GM21529 (cell line): Measurements from ENCODE around the gene HSPB9.

Experiments used
- ATAC-seq: cut with Tn5 transposase; IDR thresholded peaks from one replicate; pipeline ENCODE4 v1.9.1; 2021; ENCODE audit not compliant: unreplicated experiment

HSPB9 gene, protein sequence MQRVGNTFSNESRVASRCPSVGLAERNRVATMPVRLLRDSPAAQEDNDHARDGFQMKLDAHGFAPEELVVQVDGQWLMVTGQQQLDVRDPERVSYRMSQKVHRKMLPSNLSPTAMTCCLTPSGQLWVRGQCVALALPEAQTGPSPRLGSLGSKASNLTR

DNA sequence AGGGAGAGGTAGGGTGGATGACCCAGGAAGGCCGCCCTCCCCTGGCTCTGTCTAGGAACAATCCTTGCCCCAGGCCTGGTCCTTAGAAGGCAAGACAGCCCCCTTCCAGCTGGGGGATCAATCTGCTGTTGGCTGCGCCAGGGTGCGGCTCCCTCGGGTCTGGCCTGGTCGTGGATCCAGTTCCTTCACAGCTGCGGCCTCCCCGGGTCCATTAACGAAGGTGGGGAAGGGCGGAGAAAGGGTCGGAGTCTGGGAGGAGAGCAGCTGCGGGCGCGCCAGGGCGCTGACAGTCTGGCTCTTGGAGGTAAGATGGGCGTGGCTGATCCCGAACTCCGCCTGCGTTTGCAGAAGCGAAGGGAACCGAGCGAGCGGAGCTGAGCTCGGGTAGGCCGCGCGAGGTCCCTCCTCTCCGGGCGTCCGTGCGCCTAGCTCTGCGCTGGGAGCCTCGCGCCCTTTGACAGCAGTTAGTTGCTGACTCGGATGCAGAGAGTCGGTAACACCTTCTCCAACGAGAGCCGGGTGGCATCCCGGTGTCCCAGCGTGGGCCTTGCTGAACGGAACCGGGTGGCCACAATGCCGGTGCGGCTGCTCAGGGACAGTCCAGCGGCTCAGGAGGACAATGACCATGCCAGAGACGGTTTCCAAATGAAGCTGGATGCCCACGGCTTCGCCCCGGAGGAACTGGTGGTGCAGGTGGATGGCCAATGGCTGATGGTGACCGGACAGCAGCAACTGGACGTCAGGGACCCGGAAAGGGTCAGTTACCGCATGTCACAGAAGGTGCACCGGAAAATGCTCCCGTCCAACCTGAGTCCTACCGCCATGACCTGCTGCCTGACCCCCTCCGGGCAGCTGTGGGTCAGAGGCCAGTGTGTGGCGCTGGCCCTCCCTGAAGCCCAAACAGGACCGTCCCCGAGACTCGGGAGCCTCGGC lies at the start of gene HSPB9:
Gene HSPB9, plus strand, starts transcription at position 434 of the 933 bp plus-strand sequence. Its CDS starts 47 bp downstream, at position 481.
- ATAC-seq, result no peak

DNA sequence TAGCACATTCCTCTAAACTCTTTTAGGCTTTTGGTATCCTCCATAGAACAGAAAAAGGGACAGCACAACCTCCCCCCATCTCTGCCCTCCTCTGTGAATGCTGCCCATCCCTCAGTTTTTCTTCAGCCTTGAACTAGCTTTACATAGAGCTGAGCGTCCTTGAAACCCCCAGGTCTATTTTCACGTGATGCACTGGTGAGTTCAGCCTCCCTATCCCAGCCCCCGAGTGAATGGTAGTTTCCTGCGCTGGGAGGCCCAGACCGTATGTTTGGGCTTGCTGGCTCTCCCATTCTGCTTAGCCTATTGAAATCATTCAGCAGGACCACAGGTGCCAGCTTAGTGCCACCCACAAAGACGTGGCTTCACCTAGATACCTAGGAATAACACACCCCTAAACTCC lies 46.8 kb upstream of the HSPB9 start:
- ATAC-seq, result no peak

DNA sequence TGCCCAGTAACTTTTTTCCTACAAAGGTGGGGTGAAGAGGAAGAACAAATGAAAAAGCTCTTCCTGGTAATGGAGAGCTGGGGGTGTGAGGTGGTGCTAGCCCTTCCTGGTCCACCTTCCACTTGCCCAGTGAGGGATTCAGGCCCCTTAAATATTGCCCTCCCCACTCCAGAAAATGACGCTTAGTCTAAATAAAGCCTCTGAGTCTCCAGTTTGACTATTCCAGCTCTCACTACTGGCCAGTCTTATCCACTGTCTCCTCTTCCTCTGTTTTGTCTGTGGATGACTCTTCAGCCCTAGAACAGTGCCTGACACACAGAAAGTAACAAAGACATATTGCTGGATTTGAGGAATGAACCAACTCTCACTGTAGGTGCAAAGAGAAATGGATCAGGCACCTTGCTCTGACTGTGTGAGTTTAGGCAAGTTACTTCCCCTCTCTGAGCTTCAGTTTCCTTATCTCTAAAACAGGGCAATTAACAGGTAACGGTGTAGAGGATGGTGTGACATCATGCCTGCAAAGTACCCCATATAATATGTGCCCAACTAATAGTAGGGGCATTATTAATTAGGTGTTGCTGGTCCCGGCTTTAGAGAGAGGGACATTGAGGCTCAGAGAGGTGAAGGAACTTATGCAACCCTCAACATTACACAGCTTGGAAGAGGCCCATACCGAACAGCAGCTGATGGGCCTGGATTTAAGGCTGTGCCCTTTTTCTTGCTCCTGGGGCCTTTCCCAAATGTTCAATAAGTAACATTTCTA lies 45.6 kb upstream of the HSPB9 start:
- ATAC-seq, result no peak

DNA sequence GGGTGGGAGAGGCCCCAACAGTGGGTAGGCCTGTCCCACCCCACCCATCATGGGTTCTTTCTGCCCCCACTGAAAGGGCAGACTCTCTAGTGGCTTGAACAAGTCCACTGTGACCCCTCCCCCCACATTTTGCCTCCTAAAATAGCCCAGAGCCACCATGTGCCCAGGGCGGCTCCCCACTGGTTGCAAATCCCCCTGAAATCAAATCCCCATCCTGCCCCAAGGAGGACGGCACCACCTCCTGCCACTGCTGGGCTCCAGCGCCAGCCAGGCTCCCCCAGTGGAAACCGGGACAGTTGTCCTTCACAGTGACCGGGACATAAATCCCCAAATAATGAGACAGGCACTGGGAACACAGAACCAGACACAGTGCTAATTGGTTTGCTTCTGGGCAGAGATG lies 44.8 kb upstream of the HSPB9 start:
- ATAC-seq, result no peak

DNA sequence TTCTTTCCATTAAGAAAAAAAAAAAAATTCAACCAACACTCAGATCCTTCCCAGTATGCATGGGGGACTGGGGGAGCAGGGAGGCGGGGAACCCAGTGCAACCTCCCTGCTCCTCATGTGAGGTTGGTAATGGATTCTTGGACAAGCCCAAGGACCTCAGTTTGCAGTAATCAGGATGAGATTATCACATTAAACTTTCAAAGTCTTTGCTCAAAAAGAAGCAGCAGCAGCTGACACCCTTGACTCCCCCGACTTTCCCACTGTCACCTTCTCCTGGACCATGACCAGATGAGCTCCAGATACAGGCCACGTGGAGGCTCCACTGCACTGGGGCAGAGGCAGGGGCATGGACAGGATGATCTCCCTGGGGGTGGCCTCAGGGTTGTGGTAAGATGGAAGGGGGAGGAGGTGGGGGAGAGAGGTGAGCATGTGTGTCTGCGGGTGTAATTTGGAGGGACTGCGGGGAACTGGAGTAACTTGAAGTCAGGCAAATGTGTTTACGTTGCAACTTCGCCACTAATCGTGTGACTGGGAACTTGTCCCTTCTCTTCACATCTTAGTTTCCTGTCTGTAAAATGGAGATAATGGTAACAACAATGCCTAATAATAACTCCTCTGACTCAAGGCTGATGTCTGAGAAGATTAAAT lies 44.1 kb upstream of the HSPB9 start:
- no peak for ATAC-seq

DNA sequence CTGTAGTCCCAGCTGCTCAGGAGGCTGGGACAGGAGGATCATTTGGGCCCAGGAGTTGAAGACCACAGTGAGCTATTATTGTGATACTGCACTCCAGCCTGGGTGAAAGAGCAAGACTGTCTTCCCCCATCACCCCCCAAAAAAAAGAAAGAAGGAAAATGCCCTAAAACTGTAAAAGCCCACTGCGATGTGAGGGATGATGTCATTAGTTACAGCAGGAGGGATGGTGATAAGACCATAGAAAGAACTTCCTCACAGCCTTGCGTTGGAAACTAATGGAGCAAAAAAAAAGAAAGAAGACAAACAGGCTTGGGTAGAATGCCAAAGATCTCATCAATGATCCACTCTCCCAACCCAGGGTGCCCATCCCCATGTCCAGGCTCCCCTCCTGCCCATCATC lies 43.1 kb upstream of the HSPB9 start:
- ATAC-seq, result no peak

DNA sequence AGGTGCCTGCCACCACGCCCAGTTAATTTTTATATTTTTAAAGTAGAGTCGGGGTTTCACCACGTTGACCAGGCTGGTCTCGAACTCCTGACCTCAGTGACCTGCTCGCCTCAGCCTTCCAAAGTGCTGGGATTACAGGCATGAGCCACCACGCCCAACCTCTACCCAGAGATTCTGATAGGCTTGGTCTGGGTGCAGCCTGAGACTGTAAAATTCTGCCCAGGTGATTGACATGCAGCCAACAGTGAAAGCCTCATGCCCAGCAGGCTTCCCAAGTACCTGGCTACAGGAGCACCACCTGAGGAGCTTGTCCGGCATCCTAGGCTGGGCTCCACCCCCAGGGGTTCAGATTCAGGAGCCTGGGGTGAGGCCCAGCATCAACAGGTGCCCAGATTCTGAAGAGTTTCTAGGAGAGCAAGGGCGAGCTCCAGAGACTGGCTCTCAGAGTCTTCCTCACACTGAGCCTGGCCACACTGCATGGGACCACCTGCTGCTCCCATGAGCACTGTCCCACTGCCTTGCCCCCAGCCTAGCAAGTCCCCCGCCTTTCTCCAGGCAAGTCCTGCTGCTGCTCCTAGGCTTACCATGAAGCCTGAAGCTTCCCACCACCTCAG lies 41.0 kb upstream of the HSPB9 start:
- ATAC-seq, result no peak

DNA sequence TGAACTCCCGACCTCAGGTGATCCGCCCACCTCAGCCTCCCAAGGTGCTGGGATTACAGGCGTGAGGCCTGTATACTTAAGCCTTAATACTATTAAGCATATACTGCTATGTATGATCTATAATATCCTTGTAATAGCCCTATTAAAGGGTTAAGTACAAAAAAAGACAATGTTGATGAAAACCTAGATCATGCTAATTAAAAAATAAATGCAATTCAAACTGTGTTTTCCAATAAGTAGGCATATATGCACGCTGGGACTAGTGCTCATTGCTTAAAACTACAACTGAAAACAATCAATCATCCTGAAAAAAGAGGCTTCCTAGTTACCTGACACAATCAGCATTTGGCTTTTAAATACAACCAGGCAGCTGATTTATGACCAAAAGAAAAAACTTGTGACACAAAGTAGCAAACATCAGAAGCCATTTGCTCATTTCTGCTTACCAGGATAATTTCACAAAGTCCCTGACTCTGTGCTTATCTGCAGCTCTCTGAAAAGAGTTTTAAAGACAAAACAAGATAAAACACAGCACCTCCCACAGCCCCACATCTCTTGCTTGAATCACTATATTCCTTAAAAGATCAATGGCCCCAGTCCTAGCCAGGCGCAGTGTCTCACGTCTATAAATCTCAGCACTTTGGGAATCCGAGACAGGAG lies 35.4 kb upstream of the HSPB9 start:
- no peak for ATAC-seq

DNA sequence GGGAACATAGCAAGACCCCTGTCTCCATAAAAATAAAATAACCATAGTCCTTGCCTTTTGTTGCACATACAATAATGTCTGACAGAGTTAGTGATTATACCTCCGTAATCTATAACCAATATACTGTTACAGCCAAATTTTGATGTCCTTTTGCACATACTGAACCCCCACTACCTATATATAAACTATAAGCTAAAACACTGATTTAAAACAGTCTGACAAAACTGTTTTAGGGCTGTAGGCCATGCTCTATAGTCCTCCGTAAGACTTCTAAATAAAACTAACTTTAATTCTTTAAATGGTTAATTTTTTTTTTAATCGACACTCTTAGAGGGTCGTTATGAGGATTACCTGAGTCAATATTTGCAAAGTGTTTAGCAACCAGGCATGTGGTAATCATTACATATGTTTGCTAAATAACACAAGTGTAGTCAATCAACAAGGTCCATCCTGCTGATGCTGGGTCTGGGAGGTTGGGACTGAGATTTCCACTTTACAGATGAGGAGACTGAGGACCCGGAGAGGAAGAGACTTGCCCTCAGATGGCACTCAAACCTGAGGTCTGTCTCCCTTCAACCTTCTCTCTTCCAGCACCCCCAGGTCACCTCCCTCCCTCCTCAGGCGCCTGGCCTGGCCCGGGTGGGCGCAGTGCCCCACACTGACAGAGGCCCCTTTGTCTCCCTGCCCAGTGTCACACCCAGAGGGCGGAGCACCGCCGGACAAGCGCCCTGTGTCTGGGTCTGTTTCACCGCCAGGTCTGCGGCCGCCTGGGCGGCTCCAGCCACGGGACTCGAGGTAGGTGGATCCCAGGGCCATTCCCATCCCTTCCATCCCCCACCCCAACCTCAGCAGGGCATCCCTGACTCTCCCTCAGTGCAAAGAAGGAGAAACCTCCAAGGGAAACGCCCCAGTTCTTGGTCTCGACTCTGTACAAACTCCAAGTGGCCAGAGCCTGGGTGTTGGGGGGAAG lies 34.6 kb upstream of the HSPB9 start:
- ATAC-seq, result no peak

DNA sequence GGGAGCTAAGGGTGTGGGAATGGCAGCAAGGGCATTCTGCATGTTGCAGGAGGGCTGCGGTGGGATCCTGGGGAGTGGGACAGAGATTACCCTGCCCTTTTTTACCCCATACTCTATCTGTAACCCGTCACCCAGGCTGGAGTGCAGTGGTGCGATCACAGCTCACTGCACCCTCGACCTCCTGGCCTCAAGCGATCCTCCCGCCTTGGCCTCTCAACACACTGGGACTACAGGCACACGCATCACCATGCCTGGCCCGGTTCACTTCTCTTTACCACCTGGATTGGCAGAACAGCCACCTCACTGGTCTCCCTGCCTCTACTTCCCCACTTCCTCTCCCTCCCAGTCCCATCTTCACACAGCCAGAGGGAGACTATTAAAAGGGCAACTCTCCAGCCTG lies 33.9 kb upstream of the HSPB9 start:
- ATAC-seq, result no peak

DNA sequence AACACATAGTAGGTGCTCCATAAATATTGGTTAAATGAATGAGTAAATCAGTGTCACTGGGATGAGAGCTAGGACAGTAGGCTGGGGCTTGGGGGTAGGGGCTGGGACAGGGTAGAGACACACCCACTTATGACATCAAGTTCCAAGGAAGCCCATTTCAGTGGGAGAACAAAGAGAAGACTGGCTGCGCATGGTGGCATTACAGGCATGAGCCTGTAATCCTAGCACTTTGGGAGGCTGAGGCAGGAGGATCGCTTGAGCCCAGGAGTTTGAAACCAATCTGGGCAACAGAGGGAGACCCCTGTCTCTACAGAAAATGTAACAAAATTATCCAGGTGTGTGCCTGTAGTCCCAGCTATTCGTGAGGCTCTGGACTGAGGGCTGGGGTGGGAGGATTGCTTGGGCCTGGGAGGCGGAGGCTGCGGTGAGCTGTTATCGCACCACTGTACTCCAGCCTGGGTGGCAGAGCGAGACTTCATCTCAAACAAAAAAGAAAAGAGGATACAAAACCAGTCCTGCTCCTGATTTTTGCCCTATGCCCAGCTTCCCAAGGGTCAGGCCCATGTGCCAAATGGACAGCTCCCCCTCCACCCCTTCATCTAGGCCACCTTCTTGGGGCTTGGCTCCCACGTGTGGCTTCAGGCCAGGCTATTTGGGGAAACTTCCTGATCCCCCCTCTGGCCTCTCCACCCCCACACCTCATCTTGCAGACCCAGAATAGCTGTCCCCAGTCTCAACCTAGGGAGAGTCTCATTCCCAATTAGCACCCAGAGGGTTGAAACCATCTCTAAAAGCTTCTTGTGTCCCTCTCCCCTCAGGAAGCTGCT lies 31.4 kb upstream of the HSPB9 start:
- ATAC-seq, result no peak

DNA sequence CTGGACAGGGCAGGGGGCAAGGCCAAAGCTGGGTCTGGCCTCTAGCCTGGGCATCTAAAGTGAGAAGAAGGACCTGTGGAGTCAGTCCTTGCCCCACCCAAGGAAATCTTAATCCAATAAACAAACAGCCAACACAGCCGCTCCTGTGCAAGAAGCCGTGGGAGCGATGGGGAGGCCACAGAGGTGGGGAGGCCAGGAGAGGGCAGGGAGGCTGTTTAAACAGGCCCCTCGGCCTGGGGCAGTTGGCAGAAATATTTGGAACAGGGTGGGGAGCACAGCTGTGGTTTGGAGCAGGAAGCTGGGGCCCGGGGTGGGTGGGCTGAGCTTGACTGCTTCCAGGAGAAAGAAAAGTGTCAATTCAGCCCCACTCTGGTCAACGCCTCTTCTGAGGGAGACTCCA lies 29.7 kb upstream of the HSPB9 start:
- ATAC-seq, result no peak

DNA sequence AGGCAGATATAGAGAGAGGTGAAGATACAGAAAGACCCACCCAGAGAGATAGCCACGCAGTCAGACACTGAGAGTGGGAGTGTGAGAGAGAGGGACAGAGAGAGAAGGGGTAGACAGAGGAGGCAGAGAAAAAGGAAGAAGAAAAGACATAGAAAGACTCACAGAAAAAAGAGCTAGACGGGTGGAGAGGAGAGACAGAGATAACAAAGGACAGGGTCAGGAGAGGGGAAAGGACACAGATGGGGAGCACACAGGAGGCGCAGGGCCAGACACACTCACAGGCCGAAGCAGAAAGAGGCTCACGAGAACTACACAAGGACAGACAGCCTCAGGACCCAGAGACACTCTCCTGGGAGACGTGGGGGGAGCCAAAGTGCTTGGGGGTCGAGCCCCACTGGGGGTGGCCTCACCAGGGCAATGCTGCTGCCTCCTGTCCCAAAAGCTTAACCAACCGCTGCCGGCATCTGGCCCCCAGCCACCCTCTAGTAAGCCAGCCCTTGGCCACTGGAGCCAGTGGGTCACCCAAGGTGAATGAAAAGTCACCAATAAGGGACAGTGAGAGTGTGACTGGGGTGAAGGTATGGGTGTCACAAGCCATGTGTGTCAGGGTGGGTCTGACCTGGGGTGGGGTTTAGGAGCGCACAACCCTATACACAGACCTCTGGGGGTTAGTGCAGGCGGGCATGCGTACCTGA lies 28.1 kb upstream of the HSPB9 start:
- no peak for ATAC-seq

DNA sequence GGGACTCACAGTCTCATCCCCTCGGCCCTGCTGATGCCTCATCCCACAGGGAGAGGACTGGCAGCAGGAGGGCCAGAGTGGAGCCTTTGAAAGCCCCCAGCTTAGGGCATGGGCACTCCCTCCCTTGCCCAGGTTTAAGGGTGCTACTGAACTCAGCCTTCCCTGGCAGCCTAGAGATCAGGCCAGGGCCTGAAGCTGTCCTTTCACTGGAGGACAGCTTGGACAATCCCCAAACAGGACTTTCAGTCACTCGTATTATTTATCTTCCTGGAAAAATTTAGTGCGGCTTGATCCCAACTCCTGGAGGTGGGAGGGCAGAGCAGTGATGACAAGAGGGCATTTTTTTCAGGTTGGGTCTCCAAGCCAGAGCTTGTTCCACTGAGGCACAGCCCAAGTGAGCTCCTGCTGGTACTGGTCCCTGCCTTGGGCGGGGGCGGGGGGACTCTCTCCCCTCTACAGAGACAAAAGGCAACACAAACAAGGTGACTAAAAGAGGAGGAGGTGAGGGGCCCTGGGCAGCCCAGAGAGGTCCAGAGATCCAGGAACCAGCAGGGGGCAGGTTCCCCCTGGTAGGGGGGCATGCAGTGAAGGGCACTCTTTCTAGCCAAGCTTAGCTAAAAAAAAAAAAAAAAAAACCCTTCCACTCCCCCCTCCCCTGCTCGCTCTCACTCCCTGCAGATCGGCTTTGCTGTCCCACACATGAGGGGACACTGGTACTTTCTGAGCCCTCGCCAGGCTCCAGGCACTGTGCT lies 26.1 kb upstream of the HSPB9 start:
- no peak for ATAC-seq

DNA sequence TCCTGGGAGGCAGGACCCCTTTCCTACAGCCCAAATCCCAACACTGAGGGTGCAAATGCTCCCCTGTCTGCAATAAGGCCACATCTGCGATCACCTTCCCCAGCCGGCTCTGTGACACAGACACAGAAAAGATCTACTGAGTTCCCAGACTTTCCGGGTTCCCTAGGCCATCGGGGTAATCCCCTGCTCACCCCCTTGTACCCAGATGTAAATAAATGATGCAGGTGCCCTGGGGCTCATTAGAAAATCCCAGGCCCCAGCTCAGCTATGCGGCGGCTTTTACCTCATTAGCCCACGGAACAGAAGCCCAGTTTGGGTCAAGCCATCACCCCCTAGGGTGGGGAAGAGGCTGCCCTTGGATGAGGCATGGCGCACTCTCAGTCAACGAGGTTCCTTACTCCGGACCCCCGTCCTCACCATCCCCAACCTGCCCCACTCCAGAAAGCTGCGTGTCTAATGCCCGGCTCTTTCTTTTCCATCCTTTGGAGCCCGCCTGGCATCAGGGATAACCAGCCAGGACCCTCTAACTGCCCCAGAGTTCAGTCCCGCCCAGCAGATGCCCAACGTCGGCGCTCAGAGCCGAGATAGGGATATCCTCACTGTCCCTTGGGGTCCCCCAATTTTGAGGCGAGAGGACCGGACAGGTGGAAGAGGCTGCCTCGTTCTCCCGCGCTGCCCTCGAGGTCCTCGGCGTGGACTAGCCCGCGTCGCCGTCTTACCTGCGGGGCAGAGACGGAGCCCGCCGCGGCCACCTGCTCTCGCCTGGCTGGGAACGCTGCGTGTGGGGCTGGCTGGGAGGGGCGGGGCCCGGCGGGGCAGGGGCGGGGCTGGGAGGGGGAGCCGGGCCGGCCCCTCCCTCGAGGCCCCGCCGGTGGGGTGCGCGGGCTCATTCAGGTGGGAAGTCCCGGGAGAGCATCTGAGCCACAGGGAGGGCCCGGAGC lies 24.6 kb upstream of the HSPB9 start, which contains the start of gene ZNF385C:
Gene ZNF385C, minus strand, starts transcription at position 783 of the 941 bp plus-strand sequence. CDS start 35,417 bp downstream, outside the sequence.
- ATAC-seq, result no peak
